ENCODE measurements around the gene MYO7B.

- TF ChIP-seq CTCF (IDR thresholded peaks at IDR 0.05; ENCODE audit: low read length): no peak
- no peak for TF ChIP-seq EZH2 (IDR thresholded peaks at IDR 0.05; ENCODE audit: borderline replicate concordance, low read length)
Observed at GRCh38 chr2:127685410-127686080, 150.1 kb downstream of the MYO7B start.

All from OCI-LY1 (cell line).